Activated CD8-positive, alpha-beta memory T cell treated with anti-CD3 and anti-CD28 coated beads for 36 hours (primary cell): ENCODE data around the gene GH2. TPM values are rescaled to one million over a fixed set of nuclear protein-coding genes. Genes with fewer than 3 reads are reported as not detected.

Experiments used
- CTCF ChIA-PET: fragments of 350-600 bp; sonication (Branson Sonifier 250); formaldehyde crosslinking; loops from one replicate; lab custom pipeline; 2021; ENCODE audit warnings: antibody characterized with exemption; lab: Charles Lee
- POLR2A ChIA-PET: fragments of 350-600 bp; sonication (Branson Sonifier 250); formaldehyde crosslinking; loops from one replicate; lab custom pipeline; 2021; ENCODE audit warnings: antibody characterized with exemption; lab: Charles Lee
- total RNA-seq, 2 experiments: library from RNA; stranded (reverse); gene quantifications; one replicate each; pipeline ENCODE4 v1.2.3, GENCODE V29; 2021

Gene GH2
- total RNA-seq, 2 experiments from 2014 or later = not detected

- ChIA-PET POLR2A (interaction anchor here (1.0 to 1.6 kb wide), 4 partner anchors 23 to 297 kb away, joined by 3 read pairs; partner anchors contain the start of gene CCDC47), CTCF (interaction anchor here (0.7 to 2.0 kb wide), 16 partner anchors 8 to 423 kb away, joined by 3 to 12 read pairs (median 4); no protein-coding TSS in a partner anchor)
These were observed 32.7 kb downstream of the GH2 start for GRCh38 chr17:63848834-63849689.

GRCh38 chr17:63847525-63848249, 34.1 kb downstream of the GH2 start:
- ChIA-PET CTCF (interaction anchor here (1.1 to 2.0 kb wide), 4 partner anchors 10 to 19 kb away, joined by 3 to 12 read pairs (median 4); no protein-coding TSS in a partner anchor), POLR2A (interaction anchor here (1.6 kb wide), 1 partner anchor 298 kb away, joined by 3 read pairs; no protein-coding TSS in a partner anchor)

GRCh38 chr17:63845509-63845908, 36.2 kb downstream of the GH2 start:
- POLR2A ChIA-PET = no interaction called here

GRCh38 chr17:63843910-63844677, 37.6 kb downstream of the GH2 start:
- POLR2A ChIA-PET = interaction anchor here (0.5 to 1.1 kb wide), 6 partner anchors 71 to 364 kb away, joined by 3 to 9 read pairs (median 6); partner anchors contain the start of gene CCDC47

More at GRCh38 chr17:63845509-63845908, 36.2 kb downstream of the GH2 start:
- CTCF ChIA-PET = no interaction called here

GRCh38 chr17:63843387-63843888, 38.3 kb downstream of the GH2 start:
- ChIA-PET CTCF (interaction anchor here (1.0 kb wide), 1 partner anchor 40 kb away, joined by 3 read pairs; no protein-coding TSS in a partner anchor), POLR2A (interaction anchor here (0.5 to 1.1 kb wide), 7 partner anchors 13 to 364 kb away, joined by 3 to 9 read pairs (median 6); partner anchors contain the start of gene CCDC47)

More at GRCh38 chr17:63843910-63844677, 37.6 kb downstream of the GH2 start:
- CTCF ChIA-PET = interaction anchor here (1.0 kb wide), 1 partner anchor 39 kb away, joined by 3 read pairs; no protein-coding TSS in a partner anchor

GRCh38 chr17:63842540-63843386, 39.0 kb downstream of the GH2 start, which contains the start of gene SMARCD2:
Gene SMARCD2, minus strand, starts transcription at chr17:63842685. Its CDS starts 11 bp downstream, at chr17:63842674.
- ChIA-PET CTCF (interaction anchor here (1.0 kb wide), 1 partner anchor 40 kb away, joined by 3 read pairs; no protein-coding TSS in a partner anchor), POLR2A (interaction anchor here (0.9 to 1.1 kb wide), 4 partner anchors 12 to 144 kb away, joined by 3 to 9 read pairs (median 4); partner anchors contain the start of gene CCDC47)

GRCh38 chr17:63842173-63842539, 39.6 kb downstream of the GH2 start:
- ChIA-PET POLR2A (interaction anchor here (0.7 to 1.0 kb wide), 3 partner anchors 9 to 14 kb away, joined by 3 to 4 read pairs (median 3); no protein-coding TSS in a partner anchor), CTCF (interaction anchor here (0.9 kb wide), 1 partner anchor 227 kb away, joined by 3 read pairs; no protein-coding TSS in a partner anchor)

- CTCF ChIA-PET = interaction anchor here (0.9 to 1.6 kb wide), 3 partner anchors 7 to 226 kb away, joined by 3 to 4 read pairs (median 3); no protein-coding TSS in a partner anchor
- POLR2A ChIA-PET = interaction anchor here (0.7 to 1.0 kb wide), 3 partner anchors 8 to 13 kb away, joined by 3 to 4 read pairs (median 3); no protein-coding TSS in a partner anchor
These were observed 40.2 kb downstream of the GH2 start for GRCh38 chr17:63841350-63842172.

- ChIA-PET POLR2A (interaction anchor here (0.6 to 1.0 kb wide), 3 partner anchors 9 to 14 kb away, joined by 3 read pairs; partner anchors contain the start of gene PSMC5), CTCF (interaction anchor here (0.6 to 1.6 kb wide), 6 partner anchors 8 to 255 kb away, joined by 3 to 5 read pairs (median 4); partner anchors contain the start of gene PSMC5)
These were observed 41.0 kb downstream of the GH2 start for GRCh38 chr17:63840591-63841349.

- CTCF ChIA-PET = interaction anchor here (0.6 to 1.2 kb wide), 2 partner anchors 83 to 140 kb away, joined by 3 to 4 read pairs; no protein-coding TSS in a partner anchor
- POLR2A ChIA-PET = interaction anchor here (0.6 kb wide), 2 partner anchors 123 to 308 kb away, joined by 3 to 4 read pairs; no protein-coding TSS in a partner anchor
These were observed 43.0 kb downstream of the GH2 start for GRCh38 chr17:63838631-63839171.

- ChIA-PET POLR2A (no interaction called here), CTCF (interaction anchor here (0.6 to 1.2 kb wide), 3 partner anchors 10 to 140 kb away, joined by 3 to 4 read pairs (median 3); no protein-coding TSS in a partner anchor)
These were observed 43.7 kb downstream of the GH2 start for GRCh38 chr17:63837962-63838600.

GRCh38 chr17:63837480-63837879, 44.3 kb downstream of the GH2 start:
- CTCF ChIA-PET = interaction anchor here (0.9 kb wide), 1 partner anchor 11 kb away, joined by 3 read pairs; no protein-coding TSS in a partner anchor
- POLR2A ChIA-PET = no interaction called here

GRCh38 chr17:63836811-63837210, 44.9 kb downstream of the GH2 start:
- CTCF ChIA-PET = no interaction called here
- POLR2A ChIA-PET = no interaction called here

GRCh38 chr17:63835167-63835720, 46.5 kb downstream of the GH2 start:
- CTCF ChIA-PET = interaction anchor here (0.8 to 1.9 kb wide), 4 partner anchors 14 to 192 kb away, joined by 3 to 7 read pairs (median 5); no protein-coding TSS in a partner anchor

More at GRCh38 chr17:63835167-63835720, 46.5 kb downstream of the GH2 start:
- POLR2A ChIA-PET = no interaction called here
